HUDEP-2 (cell line): ENCODE measurements around the gene IL7R.
"Not testable (repeated sequence)": the region's sequence is repeated elsewhere in the genome, so short reads cannot be mapped to it uniquely, and the experiment has no call there.

Experiments used
- DNase-seq, 76 experiments: peaks; one replicate each; lab custom pipeline; 2025; ENCODE audit not compliant: unreplicated experiment in 76 of 76; lab: John Stamatoyannopoulos, UW

The IL7R gene

DNA sequence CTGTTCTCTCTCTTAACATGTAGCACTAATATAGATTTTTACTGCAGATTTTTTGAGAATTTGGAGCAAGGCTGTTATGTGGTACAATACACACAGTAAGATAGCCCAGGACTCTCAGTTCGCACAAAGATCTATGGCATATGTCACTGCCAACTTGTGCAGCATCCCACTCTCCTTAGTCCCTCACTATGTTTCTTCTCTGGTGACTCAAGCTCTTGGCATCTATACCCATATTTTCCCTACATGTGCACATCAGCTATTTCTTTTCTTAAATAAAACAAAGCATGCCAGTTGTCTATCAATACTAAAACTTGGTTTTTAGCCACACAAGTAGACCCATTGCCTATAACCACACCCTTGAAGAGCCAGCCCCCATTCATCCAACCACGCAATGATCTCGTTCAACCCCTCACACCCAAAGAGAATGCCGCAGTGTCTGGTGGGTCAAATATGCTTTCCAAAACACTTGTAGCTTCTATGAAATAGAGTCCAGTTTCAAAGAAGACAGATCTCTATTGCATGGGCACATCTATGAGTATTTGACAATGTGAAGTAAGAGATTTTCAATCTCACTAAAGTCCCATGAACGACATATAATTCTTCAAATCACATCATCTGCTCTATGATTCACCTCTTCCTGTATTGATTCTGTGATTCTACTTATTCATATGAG lies 18.2 kb upstream of the IL7R start:
- no peak for DNase-seq

DNA sequence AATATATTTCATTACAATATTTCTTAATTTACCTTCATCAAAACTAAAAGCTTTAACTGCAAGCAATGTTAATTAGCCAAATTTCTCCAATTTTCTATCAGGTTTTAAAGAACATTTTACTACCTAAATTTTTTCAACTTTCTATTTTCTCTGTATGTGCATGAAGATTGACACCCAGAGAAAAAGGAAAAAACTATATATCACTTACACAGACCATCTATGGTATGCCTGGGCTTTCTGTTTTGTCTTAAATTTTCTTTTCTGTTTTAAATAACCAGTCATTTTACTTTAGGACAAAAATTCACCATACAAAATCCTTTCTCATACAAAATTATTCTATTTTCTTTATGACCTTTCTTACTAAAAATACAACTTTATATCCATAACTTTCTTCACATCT lies 13.8 kb upstream of the IL7R start:
- DNase-seq: no peak

- DNase-seq: not testable (repeated sequence)
Observed at GRCh38 chr5:35845508-35845907, 11.2 kb upstream of the IL7R start.

- DNase-seq: no peak
Observed at GRCh38 chr5:35847491-35847890, 9.2 kb upstream of the IL7R start.

- no peak for DNase-seq
Observed at GRCh38 chr5:35847961-35848360, 8.7 kb upstream of the IL7R start.

GRCh38 chr5:35849860-35850259 lies 6.8 kb upstream of the IL7R start:
- no peak for DNase-seq

GRCh38 chr5:35850967-35851680 lies 5.6 kb upstream of the IL7R start:
- no peak for DNase-seq

- DNase-seq: no peak
Observed at GRCh38 chr5:35852084-35852734, 4.5 kb upstream of the IL7R start.

DNA sequence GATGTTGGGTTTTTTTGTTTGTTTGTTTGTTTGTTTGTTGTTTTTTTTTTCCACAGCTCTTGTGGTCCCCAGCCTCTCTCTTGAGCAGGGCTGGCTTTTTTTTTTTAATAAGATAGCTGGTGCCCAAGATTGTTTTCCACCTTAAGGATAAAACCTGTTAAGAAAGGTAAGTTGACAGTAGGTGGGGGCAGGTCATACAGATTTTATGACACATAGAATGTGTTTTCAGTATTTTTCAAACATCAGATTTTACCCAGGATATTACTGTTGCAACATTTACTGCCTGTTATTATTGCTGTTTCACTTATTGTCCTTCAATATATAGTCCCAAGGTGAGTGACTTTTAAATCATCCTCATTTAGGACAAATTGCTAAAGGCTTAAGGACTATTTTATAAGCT lies 3.9 kb upstream of the IL7R start:
- DNase-seq: no peak

GRCh38 chr5:35853631-35854030 lies 3.1 kb upstream of the IL7R start:
- DNase-seq: no peak

GRCh38 chr5:35854248-35854647 lies 2.4 kb upstream of the IL7R start:
- peak in 1 of 76 experiments; percentile 43 for DNase-seq

DNA sequence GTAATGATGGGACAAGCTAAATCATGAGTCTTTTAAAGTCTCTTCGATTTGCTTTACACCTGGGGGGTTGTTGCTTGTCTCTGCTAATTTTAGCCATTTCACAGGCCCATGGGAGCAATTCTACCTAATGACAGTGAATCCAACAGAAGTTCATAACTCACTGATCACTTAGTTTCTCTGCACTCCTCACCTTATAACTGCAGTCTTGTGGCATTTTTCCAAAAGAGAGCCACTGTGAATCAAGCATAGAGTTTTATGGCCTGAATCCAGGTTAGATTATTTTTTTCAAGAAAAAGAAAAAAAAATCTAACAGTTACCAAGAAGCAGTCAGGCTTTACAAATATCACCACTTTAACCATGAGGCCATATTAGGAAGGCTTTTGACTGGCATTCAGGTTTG lies 1.5 kb upstream of the IL7R start:
- no peak for DNase-seq

- not testable (repeated sequence) for DNase-seq
Observed at GRCh38 chr5:35856186-35856764, 416 bp upstream of the IL7R start.

GRCh38 chr5:35857606-35858205 lies 1.0 kb downstream of the IL7R start:
- DNase-seq: no peak

- no peak for DNase-seq
Observed at GRCh38 chr5:35859101-35859661, 2.5 kb downstream of the IL7R start.

- DNase-seq: no peak
Observed at GRCh38 chr5:35860686-35861085, 4.0 kb downstream of the IL7R start.

GRCh38 chr5:35861718-35862117 lies 5.0 kb downstream of the IL7R start:
- DNase-seq: no peak

GRCh38 chr5:35862126-35862525 lies 5.4 kb downstream of the IL7R start:
- no peak for DNase-seq

GRCh38 chr5:35863159-35863558 lies 6.5 kb downstream of the IL7R start:
- DNase-seq: no peak

DNA sequence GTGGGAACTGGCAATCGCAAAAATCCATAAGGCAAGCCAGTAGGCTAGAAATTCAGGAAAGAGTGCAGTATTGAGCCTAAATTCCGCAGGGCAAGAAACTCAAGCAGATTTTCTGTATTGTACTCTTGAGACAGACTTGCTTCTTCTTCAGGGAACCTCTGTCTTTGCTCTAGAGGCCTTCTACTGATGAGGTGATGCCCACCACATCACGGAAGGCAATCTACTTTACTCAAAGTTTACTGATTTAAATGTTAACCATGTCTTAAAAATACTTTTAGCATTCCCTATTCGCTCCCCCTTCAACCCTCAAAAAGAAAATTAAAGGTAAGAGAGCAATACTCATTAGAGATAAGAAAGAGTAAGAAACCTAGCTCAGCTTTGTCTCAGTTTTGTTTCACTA lies 11.3 kb downstream of the IL7R start:
- DNase-seq: no peak
